Tibial nerve (tissue), 4 donors: ENCODE results near the gene DNAH10. TPM values are rescaled to one million over a fixed set of nuclear protein-coding genes. Genes with fewer than 3 reads are reported as not detected.
A peak's percentile ranks its signal among the peaks of the same experiment; 100 is the strongest.

Source experiments
- DNase-seq, 2 donors: peaks; one replicate each; pipeline ENCODE4 v3.0.0-alpha.2; 2019; ENCODE audit warnings: low spot score in 2 of 2
- H3K27ac ChIP-seq, 4 donors: fragments of 200-600 bp; sonication (generic) in 3 of 4; one replicate each; pipeline ENCODE4 v1.5.1; 2017 to 2019; ENCODE audit warnings: mild to moderate bottlenecking in 1 of 4
- H3K27me3 ChIP-seq, 2 donors: fragments of 200-600 bp; sonication (generic) in 1 of 2; one replicate each; pipeline versions ENCODE4 v1.5.1 to v1.6.0; 2017 to 2019
- H3K36me3 ChIP-seq, 3 donors: fragments of 200-600 bp; sonication (generic); one replicate each; pipeline ENCODE4 v1.5.1; 2018 to 2019
- H3K4me1 ChIP-seq, 4 donors: fragments of 200-600 bp; sonication (generic) in 3 of 4; one replicate each; pipeline ENCODE4 v1.5.1; 2017 to 2019
- H3K4me3 ChIP-seq, 4 donors: fragments of 200-600 bp; sonication (generic) in 3 of 4; one replicate each; pipeline ENCODE4 v1.5.1; 2017 to 2019; ENCODE audit warnings: mild to moderate bottlenecking in 1 of 4, moderate library complexity in 1 of 4
- H3K9me3 ChIP-seq, 4 donors: fragments of 200-600 bp; sonication (generic) in 3 of 4; one replicate each; pipeline ENCODE4 v1.5.1; 2017 to 2019
- CTCF ChIP-seq, 5 experiments: fragments of 200-600 bp in 3 of 5; fragments of 450-650 bp in 2 of 5; sonication (generic) in 3 of 5; IDR thresholded peaks; one replicate each; pipeline ENCODE4 v1.5.1; 2016 to 2019; ENCODE audit warnings: antibody characterized with exemption in 5 of 5, mild to moderate bottlenecking in 3 of 5, moderate library complexity in 2 of 5
- EP300 ChIP-seq, 2 donors: sonication (generic); formaldehyde crosslinking; IDR thresholded peaks; one replicate each; pipeline ENCODE4 v1.6.1; 2017; ENCODE audit warnings: antibody characterized with exemption in 2 of 2, mild to moderate bottlenecking in 1 of 2
- POLR2A ChIP-seq, 2 donors: fragments of 450-650 bp; IDR thresholded peaks; one replicate each; pipeline ENCODE4 v1.6.1; 2017; ENCODE audit warnings: antibody characterized with exemption in 2 of 2, mild to moderate bottlenecking in 2 of 2, moderate library complexity in 2 of 2
- WGBS, 2 donors: methylation state at CpG; one replicate each; pipeline ENCODE4 v1.1.5; 2018; 5-methylcytosine and 5-hydroxymethylcytosine counted together
- total RNA-seq, 4 donors: library from RNA; depleted of rRNA; stranded (reverse); fragments of >200 nt; gene quantifications; one replicate each; pipeline ENCODE4 v1.1.0, GENCODE V29; 2016

The DNAH10 gene
- total RNA-seq, 4 donors from 2014 or later, result 3.1 TPM; not detected in 3

GRCh38 chr12:123762715-123763052 is 583 bp downstream of the DNAH10 start:
- no peak for DNase-seq
- 30 to 43% methylated on average over 8 to 14 of the region's 15 CpGs for WGBS, 2 donors
- Histone ChIP-seq H3K4me3 (peak overlapping the region in 2 of 4 donors; percentile 37 to 49), H3K9me3 (no peaks in the 10 kb centered on the region), H3K27me3 (peaks cover 0 to 34% of the 10 kb centered on the region in 2 donors), H3K27ac (no peak overlapping the region), H3K36me3 (peaks cover 0 to 21% (median 0%) of the 10 kb centered on the region in 3 donors), H3K4me1 (peaks cover 0 to 16% (median 3%) of the 10 kb centered on the region in 4 donors)
- no peak for TF ChIP-seq CTCF (IDR thresholded peaks at IDR 0.05)

- WGBS, 2 donors, result 72 to 77% methylated on average over 8 of the region's 8 CpGs
- Histone ChIP-seq H3K4me1 (peaks cover 0 to 16% (median 3%) of the 10 kb centered on the region in 4 donors), H3K27me3 (peaks cover 0 to 34% of the 10 kb centered on the region in 2 donors), H3K9me3 (no peaks in the 10 kb centered on the region), H3K4me3 (no peak overlapping the region), H3K27ac (no peak overlapping the region), H3K36me3 (peaks cover 0 to 16% (median 0%) of the 10 kb centered on the region in 3 donors)
- DNase-seq, result no peak
- TF ChIP-seq EP300 (IDR thresholded peaks at IDR 0.05) (no peak), CTCF (IDR thresholded peaks at IDR 0.05) (no peak), POLR2A (IDR thresholded peaks at IDR 0.05) (no peak)
Observed at GRCh38 chr12:123763093-123763492, 992 bp downstream of the DNAH10 start.

GRCh38 chr12:123764109-123764508 is 2.0 kb downstream of the DNAH10 start:
- Histone ChIP-seq H3K27me3 (peaks cover 0 to 34% of the 10 kb centered on the region in 2 donors), H3K27ac (no peak overlapping the region), H3K9me3 (no peaks in the 10 kb centered on the region), H3K36me3 (peaks cover 0 to 6% (median 0%) of the 10 kb centered on the region in 3 donors), H3K4me1 (peaks cover 0 to 16% (median 3%) of the 10 kb centered on the region in 4 donors), H3K4me3 (no peak overlapping the region)
- no peak for DNase-seq
- TF ChIP-seq CTCF (IDR thresholded peaks at IDR 0.05) (no peak), EP300 (IDR thresholded peaks at IDR 0.05) (no peak), POLR2A (IDR thresholded peaks at IDR 0.05) (no peak)
- 80 to 84% methylated on average over 12 of the region's 12 CpGs for WGBS, 2 donors

GRCh38 chr12:123765504-123766035 is 3.5 kb downstream of the DNAH10 start:
- Histone ChIP-seq H3K4me1 (peaks cover 0 to 16% (median 3%) of the 10 kb centered on the region in 4 donors), H3K27ac (no peak overlapping the region), H3K27me3 (peaks cover 0 to 34% of the 10 kb centered on the region in 2 donors), H3K9me3 (no peaks in the 10 kb centered on the region), H3K36me3 (no peaks in the 10 kb centered on the region), H3K4me3 (no peak overlapping the region)
- WGBS, 2 donors, result 73 to 90% methylated on average over 2 of the region's 2 CpGs
- no peak for DNase-seq
- TF ChIP-seq POLR2A (IDR thresholded peaks at IDR 0.05) (no peak), EP300 (IDR thresholded peaks at IDR 0.05) (no peak), CTCF (IDR thresholded peaks at IDR 0.05) (no peak)

GRCh38 chr12:123767613-123768012 is 5.5 kb downstream of the DNAH10 start:
- no peak overlapping the region for H3K27ac ChIP-seq

More at GRCh38 chr12:123767613-123768012, 5.5 kb downstream of the DNAH10 start:
- 79 to 83% methylated on average over 9 of the region's 9 CpGs for WGBS, 2 donors
- no peaks in the 10 kb centered on the region for H3K36me3 ChIP-seq
- TF ChIP-seq EP300 (IDR thresholded peaks at IDR 0.05) (no peak), CTCF (IDR thresholded peaks at IDR 0.05) (no peak), POLR2A (IDR thresholded peaks at IDR 0.05) (no peak)
- no peak overlapping the region for H3K4me3 ChIP-seq
- peaks cover 0 to 21% of the 10 kb centered on the region in 2 donors for H3K27me3 ChIP-seq
- no peaks in the 10 kb centered on the region for H3K9me3 ChIP-seq
- no peak for DNase-seq
- H3K4me1 ChIP-seq, result peaks cover 0 to 3% (median 0%) of the 10 kb centered on the region in 4 donors
